ENCODE data around the gene ZNF195.

DNA sequence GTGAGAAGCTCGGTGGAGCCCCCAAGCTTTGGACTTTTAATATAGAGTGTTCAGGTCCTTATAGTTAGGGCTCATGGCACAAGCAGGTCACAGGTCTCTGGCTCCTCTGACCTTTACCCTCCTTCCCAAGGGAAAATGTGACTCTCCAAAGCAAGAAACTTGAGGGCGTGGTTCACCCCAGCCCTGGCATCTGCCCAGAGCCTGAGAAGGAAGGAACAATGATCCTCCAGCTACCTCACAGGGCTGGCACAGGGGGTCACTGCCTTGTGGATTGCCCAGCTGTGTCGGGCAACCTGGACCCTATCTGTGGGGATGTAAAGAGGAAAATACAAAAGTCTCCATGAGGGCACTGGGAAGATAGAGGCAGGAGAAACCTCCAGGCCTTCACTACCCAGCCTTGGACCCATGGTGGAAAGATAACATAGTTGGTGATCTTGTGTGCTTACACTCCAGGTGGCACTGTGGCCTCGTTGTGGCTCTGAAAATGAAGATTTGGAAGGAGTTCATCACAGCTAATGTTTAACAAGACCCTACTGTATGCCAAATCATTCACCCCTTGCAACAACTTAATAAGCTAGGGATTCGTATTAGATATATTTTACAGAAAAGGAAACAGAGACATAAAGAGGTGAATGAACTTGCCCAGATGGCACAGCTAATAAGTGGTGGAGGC, 3.8 kb upstream of the ZNF195 start:
- TF ChIP-seq, protein P1, sequence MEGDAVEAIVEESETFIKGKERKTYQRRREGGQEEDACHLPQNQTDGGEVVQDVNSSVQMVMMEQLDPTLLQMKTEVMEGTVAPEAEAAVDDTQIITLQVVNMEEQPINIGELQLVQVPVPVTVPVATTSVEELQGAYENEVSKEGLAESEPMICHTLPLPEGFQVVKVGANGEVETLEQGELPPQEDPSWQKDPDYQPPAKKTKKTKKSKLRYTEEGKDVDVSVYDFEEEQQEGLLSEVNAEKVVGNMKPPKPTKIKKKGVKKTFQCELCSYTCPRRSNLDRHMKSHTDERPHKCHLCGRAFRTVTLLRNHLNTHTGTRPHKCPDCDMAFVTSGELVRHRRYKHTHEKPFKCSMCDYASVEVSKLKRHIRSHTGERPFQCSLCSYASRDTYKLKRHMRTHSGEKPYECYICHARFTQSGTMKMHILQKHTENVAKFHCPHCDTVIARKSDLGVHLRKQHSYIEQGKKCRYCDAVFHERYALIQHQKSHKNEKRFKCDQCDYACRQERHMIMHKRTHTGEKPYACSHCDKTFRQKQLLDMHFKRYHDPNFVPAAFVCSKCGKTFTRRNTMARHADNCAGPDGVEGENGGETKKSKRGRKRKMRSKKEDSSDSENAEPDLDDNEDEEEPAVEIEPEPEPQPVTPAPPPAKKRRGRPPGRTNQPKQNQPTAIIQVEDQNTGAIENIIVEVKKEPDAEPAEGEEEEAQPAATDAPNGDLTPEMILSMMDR (IDR thresholded peaks at IDR 0.05) = no peak
- TF ChIP-seq POLR2A (IDR thresholded peaks at IDR 0.05) = no peak

Measured in Peyer's patch (tissue), 4 donors.